Lower lobe of right lung (tissue), 2 donors: ENCODE measurements around the gene AADAT. TPM values are rescaled to one million over a fixed set of nuclear protein-coding genes. Genes with fewer than 3 reads are reported as not detected.

Source experiments
- ATAC-seq, 2 donors: fragments of 200-7000 bp; cut with Tn5 transposase; one replicate each; pipeline ENCODE4 v1.9.1; 2020 to 2022; ENCODE audit warnings: mild to moderate bottlenecking in 2 of 2, moderate library complexity in 2 of 2
- DNase-seq: peaks from one replicate; pipeline ENCODE4 v3.0.0-alpha.2; 2020
- H3K27ac ChIP-seq: fragments of 200-600 bp; one replicate; pipeline ENCODE4 v1.8.0; 2022
- H3K27me3 ChIP-seq: fragments of 200-600 bp; one replicate; pipeline ENCODE4 v1.8.0; 2022; ENCODE audit warnings: low read depth
- H3K36me3 ChIP-seq: fragments of 200-600 bp; one replicate; pipeline ENCODE4 v1.8.0; 2022; ENCODE audit warnings: mild to moderate bottlenecking
- H3K4me1 ChIP-seq: fragments of 200-600 bp; one replicate; pipeline ENCODE4 v1.8.0; 2022
- H3K4me3 ChIP-seq: fragments of 200-600 bp; one replicate; pipeline ENCODE4 v1.8.0; 2022; ENCODE audit warnings: mild to moderate bottlenecking
- H3K9me3 ChIP-seq: fragments of 200-600 bp; one replicate; pipeline ENCODE4 v1.8.0; 2022
- intact Hi-C: fragments of 100-400 bp; cut with DNase I; formaldehyde crosslinking; loops from one replicate; pipeline ENCODE4 v1.11.0; 2022
- total RNA-seq: library from RNA; stranded (reverse); fragmentation: NEBNext Ultra II Directional; extraction: Animal tissue kit (Norgen Biotek cat#: 25700); gene quantifications from one replicate; pipeline ENCODE4 v1.2.1, GENCODE V29; 2021
- TF ChIP-seq, protein P1 (sequence below): fragments of 200-600 bp; IDR thresholded peaks from one replicate; pipeline ENCODE4 v1.8.0; 2022; ENCODE audit warnings: antibody characterized with exemption, mild to moderate bottlenecking
- donor health status: DM: no; HTN: yes; CAD: no; lungs with severe emphysema.

The AADAT gene
- total RNA-seq, 1 donor from 2014 or later: 4.9 TPM

DNA sequence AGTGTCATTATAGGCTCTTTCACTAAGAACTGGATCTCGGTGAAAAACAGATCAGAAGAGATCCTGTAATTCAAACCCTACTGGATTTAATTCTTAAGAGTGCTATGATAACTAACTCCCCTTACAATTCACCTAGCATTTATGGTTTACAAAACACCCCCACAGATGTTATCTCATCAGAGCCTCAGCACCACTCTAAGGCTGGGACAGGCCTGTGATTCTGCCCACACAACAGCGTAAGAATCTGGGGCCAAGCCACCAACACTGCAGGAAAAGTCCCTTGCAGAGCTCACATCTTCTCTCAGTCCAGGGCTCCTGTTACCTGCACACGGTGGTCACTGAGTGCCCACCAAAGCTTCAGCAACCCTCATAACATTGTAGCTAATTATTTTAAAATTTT is 72.5 kb downstream of the AADAT start:
- Histone ChIP-seq H3K4me3 (no peak overlapping the region), H3K9me3 (no peaks in the 10 kb centered on the region), H3K4me1 (no peaks in the 10 kb centered on the region), H3K36me3 (no peaks in the 10 kb centered on the region), H3K27me3 (no peaks in the 10 kb centered on the region), H3K27ac (no peak overlapping the region)
- intact Hi-C loops: no loop called here
- ATAC-seq: no peak
- TF ChIP-seq, protein P1, sequence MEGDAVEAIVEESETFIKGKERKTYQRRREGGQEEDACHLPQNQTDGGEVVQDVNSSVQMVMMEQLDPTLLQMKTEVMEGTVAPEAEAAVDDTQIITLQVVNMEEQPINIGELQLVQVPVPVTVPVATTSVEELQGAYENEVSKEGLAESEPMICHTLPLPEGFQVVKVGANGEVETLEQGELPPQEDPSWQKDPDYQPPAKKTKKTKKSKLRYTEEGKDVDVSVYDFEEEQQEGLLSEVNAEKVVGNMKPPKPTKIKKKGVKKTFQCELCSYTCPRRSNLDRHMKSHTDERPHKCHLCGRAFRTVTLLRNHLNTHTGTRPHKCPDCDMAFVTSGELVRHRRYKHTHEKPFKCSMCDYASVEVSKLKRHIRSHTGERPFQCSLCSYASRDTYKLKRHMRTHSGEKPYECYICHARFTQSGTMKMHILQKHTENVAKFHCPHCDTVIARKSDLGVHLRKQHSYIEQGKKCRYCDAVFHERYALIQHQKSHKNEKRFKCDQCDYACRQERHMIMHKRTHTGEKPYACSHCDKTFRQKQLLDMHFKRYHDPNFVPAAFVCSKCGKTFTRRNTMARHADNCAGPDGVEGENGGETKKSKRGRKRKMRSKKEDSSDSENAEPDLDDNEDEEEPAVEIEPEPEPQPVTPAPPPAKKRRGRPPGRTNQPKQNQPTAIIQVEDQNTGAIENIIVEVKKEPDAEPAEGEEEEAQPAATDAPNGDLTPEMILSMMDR: no peak
- DNase-seq: no peak

- DNase-seq (no peak), ATAC-seq (no peak)
- intact Hi-C loops: no loop called here
These were observed 74.5 kb downstream of the AADAT start for GRCh38 chr4:170015285-170015684.

GRCh38 chr4:170014359-170015011 is 75.3 kb downstream of the AADAT start:
- DNase-seq: no peak
- H3K27ac ChIP-seq: no peak overlapping the region
- H3K9me3 ChIP-seq: no peaks in the 10 kb centered on the region
- ATAC-seq: no peak
- intact Hi-C loops: no loop called here
- H3K4me1 ChIP-seq: no peaks in the 10 kb centered on the region
- H3K36me3 ChIP-seq: no peaks in the 10 kb centered on the region
- TF ChIP-seq, protein P1: no peak
- no peak overlapping the region for H3K4me3 ChIP-seq
- H3K27me3 ChIP-seq: no peaks in the 10 kb centered on the region

More at GRCh38 chr4:170015285-170015684, 74.5 kb downstream of the AADAT start:
- no peak overlapping the region for H3K27ac ChIP-seq
- H3K36me3 ChIP-seq: no peaks in the 10 kb centered on the region
- H3K4me1 ChIP-seq: no peaks in the 10 kb centered on the region
- TF ChIP-seq, protein P1: no peak
- no peaks in the 10 kb centered on the region for H3K27me3 ChIP-seq
- no peaks in the 10 kb centered on the region for H3K9me3 ChIP-seq
- H3K4me3 ChIP-seq: no peak overlapping the region

DNA sequence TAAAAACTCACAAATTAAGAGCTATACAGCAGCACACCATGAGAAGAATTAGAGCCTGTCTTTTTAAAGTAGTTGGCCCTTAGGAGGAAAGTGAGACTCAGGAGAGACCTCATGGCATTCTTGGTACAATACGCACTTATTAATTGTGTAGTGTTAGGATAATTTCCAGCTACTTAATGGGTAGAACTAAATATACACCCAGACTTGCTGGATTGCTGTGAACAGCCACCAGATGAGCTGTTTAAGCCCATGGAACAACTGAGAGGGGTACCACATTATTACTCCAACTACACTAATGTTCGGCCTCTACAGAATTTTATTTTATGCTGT is 77.2 kb downstream of the AADAT start:
- Histone ChIP-seq H3K4me3 (no peak overlapping the region), H3K36me3 (no peaks in the 10 kb centered on the region), H3K27me3 (no peaks in the 10 kb centered on the region), H3K4me1 (no peaks in the 10 kb centered on the region), H3K9me3 (no peaks in the 10 kb centered on the region), H3K27ac (no peak overlapping the region)
- TF ChIP-seq, protein P1: no peak
- no peak for DNase-seq
- ATAC-seq: peak in 1 of 2 donors; percentile 19
- intact Hi-C loops: no loop called here

DNA sequence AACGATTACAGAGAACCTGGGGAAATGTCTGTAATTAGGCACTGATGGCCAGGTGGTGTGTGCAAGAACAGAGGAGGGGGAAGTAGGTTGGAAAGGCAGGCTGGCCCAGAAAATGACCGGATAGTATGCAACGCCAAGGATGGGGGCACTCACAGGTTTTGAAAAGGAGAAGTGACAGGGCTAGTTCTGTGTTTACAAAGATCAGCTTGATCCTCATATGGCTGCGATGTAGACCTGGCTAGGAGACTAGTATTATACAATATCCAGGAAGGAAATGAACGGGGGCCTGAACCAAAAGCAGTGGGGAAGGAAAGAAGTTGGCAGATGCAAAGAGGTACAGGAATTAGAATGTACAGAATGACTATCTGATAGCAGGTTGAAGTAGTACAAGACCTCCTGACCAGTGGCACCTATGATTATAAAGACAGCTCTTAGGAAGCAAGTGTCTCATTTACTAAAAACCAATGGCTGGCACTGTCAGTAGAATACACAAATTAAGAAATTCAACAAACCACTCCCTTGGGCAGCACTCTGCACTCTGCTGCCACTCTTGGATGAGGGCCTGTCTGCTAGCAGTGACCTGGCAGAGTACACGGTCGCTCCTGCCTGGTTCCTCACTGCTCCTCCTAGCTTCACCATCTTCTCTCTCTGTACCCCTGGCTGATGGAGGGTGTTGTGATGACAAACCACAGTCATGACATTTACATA is 77.7 kb downstream of the AADAT start:
- TF ChIP-seq, protein P1: no peak
- Histone ChIP-seq H3K4me1 (no peaks in the 10 kb centered on the region), H3K36me3 (no peaks in the 10 kb centered on the region), H3K4me3 (no peak overlapping the region), H3K9me3 (no peaks in the 10 kb centered on the region), H3K27me3 (no peaks in the 10 kb centered on the region), H3K27ac (no peak overlapping the region)
- ATAC-seq: peak in 1 of 2 donors; percentile 55
- intact Hi-C loops: no loop called here
- DNase-seq: no peak

Other genes starting within 250 kb of the AADAT start
- 7.2 TPM for gene MFAP3L, start 63.6 kb downstream of the AADAT start, total RNA-seq